ENCODE measurements around the gene MYL5. TPM values are rescaled to one million over a fixed set of nuclear protein-coding genes. Genes with fewer than 3 reads are reported as not detected.

MYL5 gene
- total and polyA plus RNA-seq, 2 of the 13 experiments (the other 11 are each of a cell fraction or from before 2014, with no cell fraction given) = 6.5 to 16.0 TPM

DNA sequence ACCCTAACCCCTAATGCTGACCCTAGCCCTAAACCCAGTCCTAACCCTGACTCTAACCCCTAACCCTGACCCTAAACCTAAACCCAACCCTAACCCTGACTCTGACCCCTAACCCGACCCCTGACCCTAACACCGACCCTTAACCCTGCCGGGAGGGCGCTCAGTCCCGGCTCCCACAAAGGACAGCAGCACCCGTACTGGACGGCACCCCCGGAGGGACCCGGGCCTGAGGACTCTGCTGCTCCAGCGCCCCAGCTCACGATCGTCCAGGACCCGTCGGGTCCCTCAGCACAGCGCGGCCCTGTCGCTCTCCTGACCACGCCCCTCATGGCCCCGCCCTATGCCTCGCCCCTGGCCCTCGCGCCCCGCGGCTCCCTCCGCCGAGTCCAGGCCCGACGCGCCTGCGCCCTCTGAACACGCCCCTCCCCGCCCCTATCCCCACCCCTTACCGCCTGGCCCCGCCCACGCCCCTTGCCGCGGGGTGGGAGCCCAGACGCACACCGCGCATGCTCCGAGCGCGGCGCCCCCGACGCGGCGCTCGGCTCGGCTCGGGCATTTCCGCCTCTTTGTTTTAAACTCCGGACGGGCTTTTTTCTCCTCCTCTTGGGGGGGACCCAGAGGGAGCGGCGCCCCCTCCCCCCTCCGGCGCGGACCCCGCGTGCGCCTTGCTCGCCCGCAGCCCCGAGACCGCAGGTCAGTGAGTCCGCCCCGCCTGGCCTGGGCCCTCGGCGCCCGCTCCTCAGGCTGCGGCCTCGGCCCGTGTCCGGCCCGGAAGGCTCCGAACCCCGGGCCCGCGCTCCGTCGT is 31.1 kb downstream of the MYL5 start, which contains the start of gene PCGF3 (continued):
- no peak for TF ChIP-seq ZSCAN20 (CRISPR knock-in tag; IDR thresholded peaks at IDR 0.05; ENCODE audit: borderline replicate concordance)
- TF ChIP-seq FOXC1 (CRISPR knock-in tag; IDR thresholded peaks at IDR 0.05; ENCODE audit: borderline replicate concordance) = no peak
- TF ChIP-seq ZNF776 (CRISPR knock-in tag; IDR thresholded peaks at IDR 0.05) = no peak
- TF ChIP-seq CAMTA2 (CRISPR knock-in tag; IDR thresholded peaks at IDR 0.05; ENCODE audit: borderline replicate concordance) = no peak
- peak; percentile 45 for TF ChIP-seq MYC (CRISPR knock-in tag; IDR thresholded peaks at IDR 0.05; ENCODE audit: borderline replicate concordance)
- peak; percentile 33; the same call in 1 of the 2 replicates for TF ChIP-seq PHF20 (CRISPR knock-in tag; IDR thresholded peaks at IDR 0.05)
- no peak for TF ChIP-seq TOPORS (CRISPR knock-in tag; IDR thresholded peaks at IDR 0.05)
- TF ChIP-seq, protein P1, sequence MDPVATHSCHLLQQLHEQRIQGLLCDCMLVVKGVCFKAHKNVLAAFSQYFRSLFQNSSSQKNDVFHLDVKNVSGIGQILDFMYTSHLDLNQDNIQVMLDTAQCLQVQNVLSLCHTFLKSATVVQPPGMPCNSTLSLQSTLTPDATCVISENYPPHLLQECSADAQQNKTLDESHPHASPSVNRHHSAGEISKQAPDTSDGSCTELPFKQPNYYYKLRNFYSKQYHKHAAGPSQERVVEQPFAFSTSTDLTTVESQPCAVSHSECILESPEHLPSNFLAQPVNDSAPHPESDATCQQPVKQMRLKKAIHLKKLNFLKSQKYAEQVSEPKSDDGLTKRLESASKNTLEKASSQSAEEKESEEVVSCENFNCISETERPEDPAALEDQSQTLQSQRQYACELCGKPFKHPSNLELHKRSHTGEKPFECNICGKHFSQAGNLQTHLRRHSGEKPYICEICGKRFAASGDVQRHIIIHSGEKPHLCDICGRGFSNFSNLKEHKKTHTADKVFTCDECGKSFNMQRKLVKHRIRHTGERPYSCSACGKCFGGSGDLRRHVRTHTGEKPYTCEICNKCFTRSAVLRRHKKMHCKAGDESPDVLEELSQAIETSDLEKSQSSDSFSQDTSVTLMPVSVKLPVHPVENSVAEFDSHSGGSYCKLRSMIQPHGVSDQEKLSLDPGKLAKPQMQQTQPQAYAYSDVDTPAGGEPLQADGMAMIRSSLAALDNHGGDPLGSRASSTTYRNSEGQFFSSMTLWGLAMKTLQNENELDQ (CRISPR knock-in tag; IDR thresholded peaks at IDR 0.05; ENCODE audit: borderline replicate concordance) = no peak
- no peak for TF ChIP-seq HMGA1 (CRISPR knock-in tag; conservative IDR thresholded peaks at IDR 0.05)
- no peak for TF ChIP-seq ZSCAN22 (CRISPR knock-in tag; IDR thresholded peaks at IDR 0.05)
- TF ChIP-seq, protein P2, sequence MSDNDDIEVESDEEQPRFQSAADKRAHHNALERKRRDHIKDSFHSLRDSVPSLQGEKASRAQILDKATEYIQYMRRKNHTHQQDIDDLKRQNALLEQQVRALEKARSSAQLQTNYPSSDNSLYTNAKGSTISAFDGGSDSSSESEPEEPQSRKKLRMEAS (IDR thresholded peaks at IDR 0.05) = peak; percentile 60; the same call in 1 of the 2 replicates
- TF ChIP-seq CCAR2 (optimal IDR thresholded peaks at IDR 0.05; ENCODE audit: low read depth, low read length) = no peak
- TF ChIP-seq BCL6 (CRISPR knock-in tag; IDR thresholded peaks at IDR 0.05) = no peak
- TF ChIP-seq, protein P3, sequence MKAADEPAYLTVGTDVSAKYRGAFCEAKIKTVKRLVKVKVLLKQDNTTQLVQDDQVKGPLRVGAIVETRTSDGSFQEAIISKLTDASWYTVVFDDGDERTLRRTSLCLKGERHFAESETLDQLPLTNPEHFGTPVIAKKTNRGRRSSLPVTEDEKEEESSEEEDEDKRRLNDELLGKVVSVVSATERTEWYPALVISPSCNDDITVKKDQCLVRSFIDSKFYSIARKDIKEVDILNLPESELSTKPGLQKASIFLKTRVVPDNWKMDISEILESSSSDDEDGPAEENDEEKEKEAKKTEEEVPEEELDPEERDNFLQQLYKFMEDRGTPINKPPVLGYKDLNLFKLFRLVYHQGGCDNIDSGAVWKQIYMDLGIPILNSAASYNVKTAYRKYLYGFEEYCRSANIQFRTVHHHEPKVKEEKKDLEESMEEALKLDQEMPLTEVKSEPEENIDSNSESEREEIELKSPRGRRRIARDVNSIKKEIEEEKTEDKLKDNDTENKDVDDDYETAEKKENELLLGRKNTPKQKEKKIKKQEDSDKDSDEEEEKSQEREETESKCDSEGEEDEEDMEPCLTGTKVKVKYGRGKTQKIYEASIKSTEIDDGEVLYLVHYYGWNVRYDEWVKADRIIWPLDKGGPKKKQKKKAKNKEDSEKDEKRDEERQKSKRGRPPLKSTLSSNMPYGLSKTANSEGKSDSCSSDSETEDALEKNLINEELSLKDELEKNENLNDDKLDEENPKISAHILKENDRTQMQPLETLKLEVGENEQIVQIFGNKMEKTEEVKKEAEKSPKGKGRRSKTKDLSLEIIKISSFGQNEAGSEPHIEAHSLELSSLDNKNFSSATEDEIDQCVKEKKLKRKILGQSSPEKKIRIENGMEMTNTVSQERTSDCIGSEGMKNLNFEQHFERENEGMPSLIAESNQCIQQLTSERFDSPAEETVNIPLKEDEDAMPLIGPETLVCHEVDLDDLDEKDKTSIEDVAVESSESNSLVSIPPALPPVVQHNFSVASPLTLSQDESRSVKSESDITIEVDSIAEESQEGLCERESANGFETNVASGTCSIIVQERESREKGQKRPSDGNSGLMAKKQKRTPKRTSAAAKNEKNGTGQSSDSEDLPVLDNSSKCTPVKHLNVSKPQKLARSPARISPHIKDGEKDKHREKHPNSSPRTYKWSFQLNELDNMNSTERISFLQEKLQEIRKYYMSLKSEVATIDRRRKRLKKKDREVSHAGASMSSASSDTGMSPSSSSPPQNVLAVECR (CRISPR knock-in tag; IDR thresholded peaks at IDR 0.05; ENCODE audit: borderline replicate concordance) = peak; percentile 62; the same call in 1 of the 2 replicates
- no peak for TF ChIP-seq ZNF383 (CRISPR knock-in tag; IDR thresholded peaks at IDR 0.05; ENCODE audit: borderline replicate concordance)
- TF ChIP-seq, protein P4, sequence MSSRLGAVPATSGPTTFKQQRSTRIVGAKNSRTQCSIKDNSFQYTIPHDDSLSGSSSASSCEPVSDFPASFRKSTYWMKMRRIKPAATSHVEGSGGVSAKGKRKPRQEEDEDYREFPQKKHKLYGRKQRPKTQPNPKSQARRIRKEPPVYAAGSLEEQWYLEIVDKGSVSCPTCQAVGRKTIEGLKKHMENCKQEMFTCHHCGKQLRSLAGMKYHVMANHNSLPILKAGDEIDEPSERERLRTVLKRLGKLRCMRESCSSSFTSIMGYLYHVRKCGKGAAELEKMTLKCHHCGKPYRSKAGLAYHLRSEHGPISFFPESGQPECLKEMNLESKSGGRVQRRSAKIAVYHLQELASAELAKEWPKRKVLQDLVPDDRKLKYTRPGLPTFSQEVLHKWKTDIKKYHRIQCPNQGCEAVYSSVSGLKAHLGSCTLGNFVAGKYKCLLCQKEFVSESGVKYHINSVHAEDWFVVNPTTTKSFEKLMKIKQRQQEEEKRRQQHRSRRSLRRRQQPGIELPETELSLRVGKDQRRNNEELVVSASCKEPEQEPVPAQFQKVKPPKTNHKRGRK (CRISPR knock-in tag; IDR thresholded peaks at IDR 0.05) = no peak
- no peak for TF ChIP-seq ARID2 (CRISPR knock-in tag; IDR thresholded peaks at IDR 0.05; ENCODE audit: borderline replicate concordance)
- no peak for TF ChIP-seq ZNF557 (CRISPR knock-in tag; IDR thresholded peaks at IDR 0.05)
- TF ChIP-seq GATA4 (IDR thresholded peaks at IDR 0.05; ENCODE audit: borderline replicate concordance, low read depth) = no peak
- no peak for TF ChIP-seq ZNF44 (CRISPR knock-in tag; IDR thresholded peaks at IDR 0.05)
